HL-60 (cell line): ENCODE measurements around the gene SPATA12.

Source experiments
- DNase-seq, 2 experiments: peaks; one replicate each; pipeline ENCODE4 v3.0.0-alpha.2; 2010 to 2020; ENCODE audit warnings: low read depth in 1 of 2, low spot score in 1 of 2
- H3K27ac ChIP-seq: fragments of 250-450 bp; sonication (Bioruptor Pico); replicated peaks from 2 replicates; pipeline ENCODE4 v1.5.1; 2020; ENCODE audit warnings: mild to moderate bottlenecking, moderate library complexity
- H3K27me3 ChIP-seq: fragments of 250-450 bp; sonication (Bioruptor Pico); 2 replicates; pipeline ENCODE4 v1.5.1; 2021; ENCODE audit warnings: mild to moderate bottlenecking, moderate library complexity; ENCODE audit not compliant: insufficient read depth, poor library complexity, severe bottlenecking
- H3K4me3 ChIP-seq: replicated peaks from 2 replicates; pipeline ENCODE4 v1.5.1; 2011; ENCODE audit warnings: mild to moderate bottlenecking, control low read depth, low read length; ENCODE audit not compliant: insufficient read depth
- GABPA ChIP-seq: IDR thresholded peaks from 2 replicates; pipeline ENCODE4 v1.6.1; 2012; ENCODE audit warnings: low read depth
- POLR2AphosphoS5 ChIP-seq: IDR thresholded peaks from 2 replicates; pipeline ENCODE4 v1.6.1; 2012; ENCODE audit warnings: low read depth
- SPI1 ChIP-seq: IDR thresholded peaks from 2 replicates; pipeline ENCODE4 v1.6.1; 2012; ENCODE audit warnings: low read depth, mild to moderate bottlenecking, borderline replicate concordance
- TF ChIP-seq, protein P1 (sequence below): IDR thresholded peaks from 2 replicates; pipeline ENCODE4 v1.6.1; 2012; ENCODE audit warnings: low read depth; ENCODE audit not compliant: insufficient replicate concordance
- TF ChIP-seq, protein P2 (sequence below): IDR thresholded peaks from one replicate; pipeline ENCODE4 v1.5.1; 2011; ENCODE audit warnings: low read length, control low read depth, inconsistent platforms; ENCODE audit not compliant: insufficient read depth

Gene SPATA12

DNA sequence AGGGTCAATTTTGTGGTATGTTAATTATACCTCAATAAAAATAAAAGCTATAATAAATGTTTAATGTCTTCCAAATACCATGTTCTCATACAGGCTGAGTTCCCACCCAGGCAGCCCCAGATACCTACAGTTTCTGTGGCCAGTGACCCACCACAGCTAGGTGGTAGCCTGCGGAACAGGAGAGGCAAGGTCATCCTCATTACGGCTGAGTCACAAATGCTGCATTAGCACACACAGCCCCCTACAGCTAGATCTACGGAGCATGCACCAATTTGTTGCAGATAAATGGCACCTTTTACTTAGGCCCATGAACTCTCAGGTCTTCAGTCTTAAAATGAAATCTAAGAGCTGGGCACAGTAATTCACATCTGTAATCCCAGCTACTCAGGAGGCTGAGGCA, 5.1 kb downstream of the SPATA12 start:
- H3K4me3 ChIP-seq = no peak overlapping the region
- TF ChIP-seq SPI1 (no peak), GABPA (no peak), POLR2AphosphoS5 (no peak)
- TF ChIP-seq, protein P1, sequence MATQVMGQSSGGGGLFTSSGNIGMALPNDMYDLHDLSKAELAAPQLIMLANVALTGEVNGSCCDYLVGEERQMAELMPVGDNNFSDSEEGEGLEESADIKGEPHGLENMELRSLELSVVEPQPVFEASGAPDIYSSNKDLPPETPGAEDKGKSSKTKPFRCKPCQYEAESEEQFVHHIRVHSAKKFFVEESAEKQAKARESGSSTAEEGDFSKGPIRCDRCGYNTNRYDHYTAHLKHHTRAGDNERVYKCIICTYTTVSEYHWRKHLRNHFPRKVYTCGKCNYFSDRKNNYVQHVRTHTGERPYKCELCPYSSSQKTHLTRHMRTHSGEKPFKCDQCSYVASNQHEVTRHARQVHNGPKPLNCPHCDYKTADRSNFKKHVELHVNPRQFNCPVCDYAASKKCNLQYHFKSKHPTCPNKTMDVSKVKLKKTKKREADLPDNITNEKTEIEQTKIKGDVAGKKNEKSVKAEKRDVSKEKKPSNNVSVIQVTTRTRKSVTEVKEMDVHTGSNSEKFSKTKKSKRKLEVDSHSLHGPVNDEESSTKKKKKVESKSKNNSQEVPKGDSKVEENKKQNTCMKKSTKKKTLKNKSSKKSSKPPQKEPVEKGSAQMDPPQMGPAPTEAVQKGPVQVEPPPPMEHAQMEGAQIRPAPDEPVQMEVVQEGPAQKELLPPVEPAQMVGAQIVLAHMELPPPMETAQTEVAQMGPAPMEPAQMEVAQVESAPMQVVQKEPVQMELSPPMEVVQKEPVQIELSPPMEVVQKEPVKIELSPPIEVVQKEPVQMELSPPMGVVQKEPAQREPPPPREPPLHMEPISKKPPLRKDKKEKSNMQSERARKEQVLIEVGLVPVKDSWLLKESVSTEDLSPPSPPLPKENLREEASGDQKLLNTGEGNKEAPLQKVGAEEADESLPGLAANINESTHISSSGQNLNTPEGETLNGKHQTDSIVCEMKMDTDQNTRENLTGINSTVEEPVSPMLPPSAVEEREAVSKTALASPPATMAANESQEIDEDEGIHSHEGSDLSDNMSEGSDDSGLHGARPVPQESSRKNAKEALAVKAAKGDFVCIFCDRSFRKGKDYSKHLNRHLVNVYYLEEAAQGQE = no peak
- TF ChIP-seq, protein P2, sequence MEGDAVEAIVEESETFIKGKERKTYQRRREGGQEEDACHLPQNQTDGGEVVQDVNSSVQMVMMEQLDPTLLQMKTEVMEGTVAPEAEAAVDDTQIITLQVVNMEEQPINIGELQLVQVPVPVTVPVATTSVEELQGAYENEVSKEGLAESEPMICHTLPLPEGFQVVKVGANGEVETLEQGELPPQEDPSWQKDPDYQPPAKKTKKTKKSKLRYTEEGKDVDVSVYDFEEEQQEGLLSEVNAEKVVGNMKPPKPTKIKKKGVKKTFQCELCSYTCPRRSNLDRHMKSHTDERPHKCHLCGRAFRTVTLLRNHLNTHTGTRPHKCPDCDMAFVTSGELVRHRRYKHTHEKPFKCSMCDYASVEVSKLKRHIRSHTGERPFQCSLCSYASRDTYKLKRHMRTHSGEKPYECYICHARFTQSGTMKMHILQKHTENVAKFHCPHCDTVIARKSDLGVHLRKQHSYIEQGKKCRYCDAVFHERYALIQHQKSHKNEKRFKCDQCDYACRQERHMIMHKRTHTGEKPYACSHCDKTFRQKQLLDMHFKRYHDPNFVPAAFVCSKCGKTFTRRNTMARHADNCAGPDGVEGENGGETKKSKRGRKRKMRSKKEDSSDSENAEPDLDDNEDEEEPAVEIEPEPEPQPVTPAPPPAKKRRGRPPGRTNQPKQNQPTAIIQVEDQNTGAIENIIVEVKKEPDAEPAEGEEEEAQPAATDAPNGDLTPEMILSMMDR = no peak
- no peak for DNase-seq
- H3K27me3 ChIP-seq = no peaks in the 10 kb centered on the region
- H3K27ac ChIP-seq = no peak overlapping the region

DNA sequence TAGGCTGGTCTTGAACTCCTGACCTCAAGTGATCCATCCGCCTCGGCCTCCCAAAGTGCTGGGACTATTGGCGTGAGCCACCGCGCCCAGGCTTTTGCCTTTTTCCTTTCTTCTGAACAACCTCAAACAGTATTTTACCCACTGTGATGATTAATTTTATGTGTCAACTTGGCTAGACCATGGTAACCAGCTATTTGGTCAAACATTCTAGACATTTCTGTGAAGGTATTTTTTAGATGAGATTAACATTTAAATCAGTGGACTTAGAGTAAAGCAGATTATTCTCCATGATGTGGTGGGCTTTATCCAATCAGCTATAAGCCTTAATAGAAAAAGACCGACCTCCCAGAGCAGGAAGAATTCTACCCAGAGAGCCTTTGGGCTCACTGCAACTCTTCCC, 6.0 kb downstream of the SPATA12 start:
- no peak for DNase-seq
- Histone ChIP-seq H3K4me3 (no peak overlapping the region), H3K27ac (no peak overlapping the region), H3K27me3 (no peaks in the 10 kb centered on the region)
- no peak for TF ChIP-seq SPI1
- TF ChIP-seq, protein P2 = no peak
- TF ChIP-seq, protein P1 = no peak
- TF ChIP-seq GABPA = no peak
- no peak for TF ChIP-seq POLR2AphosphoS5

DNA sequence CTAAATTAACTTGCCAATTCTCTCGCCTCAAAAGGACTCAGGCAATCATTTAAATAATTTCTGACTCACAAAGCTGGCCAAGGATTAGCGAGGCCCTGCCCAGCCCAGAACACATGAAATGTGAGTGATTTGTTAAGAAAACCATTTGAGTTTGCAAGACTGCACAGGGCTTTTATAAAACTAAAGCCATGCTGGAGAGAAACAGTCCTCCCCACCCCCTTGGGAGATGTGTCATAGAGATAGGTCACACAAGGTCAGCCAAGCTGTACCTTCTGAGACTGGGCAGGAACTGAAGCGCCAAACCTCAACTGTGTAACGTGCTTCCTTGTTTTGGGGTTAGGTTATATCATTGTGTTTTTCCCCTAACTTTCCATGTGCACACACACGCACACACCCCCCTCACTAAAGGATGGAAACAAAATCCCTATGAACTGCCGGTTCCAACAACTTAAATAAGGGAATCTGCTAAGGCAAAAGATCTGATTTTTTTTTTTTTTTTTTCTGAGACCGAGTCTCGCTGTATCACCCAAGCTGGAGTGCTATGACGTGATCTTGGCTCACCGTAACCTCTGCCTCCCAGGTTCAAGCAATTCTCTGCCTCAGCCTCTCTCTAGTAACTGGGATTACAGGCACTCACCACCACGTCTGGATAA, 8.1 kb downstream of the SPATA12 start:
- H3K4me3 ChIP-seq = no peak overlapping the region
- H3K27ac ChIP-seq = peak overlapping the region; percentile 48
- H3K27me3 ChIP-seq = no peaks in the 10 kb centered on the region
- TF ChIP-seq SPI1 = peak; percentile 17; the same call in 1 of the 2 replicates
- TF ChIP-seq POLR2AphosphoS5 = no peak
- TF ChIP-seq, protein P1 = no peak
- no peak for TF ChIP-seq GABPA
- TF ChIP-seq, protein P2 = no peak
- DNase-seq = peak; percentile 49 to 81
